ENCODE data around the gene NBEA. TPM values are rescaled to one million over a fixed set of nuclear protein-coding genes. Genes with fewer than 3 reads are reported as not detected.

The NBEA gene
- total RNA-seq, 1 donor from 2014 or later, result 0.18 TPM

DNA sequence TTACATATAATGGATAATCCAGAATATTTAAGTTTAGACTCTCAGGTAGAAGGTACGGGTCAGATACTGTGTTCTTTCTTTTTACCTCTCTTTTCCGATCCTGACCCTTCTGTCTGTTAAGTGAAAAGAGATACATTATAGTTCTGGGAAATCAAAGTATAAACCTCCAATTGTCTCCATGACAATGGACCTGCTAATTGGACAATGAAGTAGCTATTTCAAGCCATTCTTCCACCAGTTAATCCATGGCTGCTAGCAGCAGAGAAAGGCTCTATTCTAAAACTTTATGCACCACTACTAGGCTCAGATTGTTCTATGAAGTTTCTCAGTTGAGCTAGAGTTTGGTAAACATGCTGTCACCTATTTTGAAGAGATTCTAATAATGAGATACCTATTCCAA is 8.3 kb upstream of the NBEA start:
- H3K27me3 Mint-ChIP-seq (ENCODE audit: insufficient read depth), result peaks cover under 1% of the 10 kb centered on the region
- no peaks in the 10 kb centered on the region for H3K9me3 Mint-ChIP-seq
- no peaks in the 10 kb centered on the region for H3K4me1 Mint-ChIP-seq (ENCODE audit: low read depth)
- intact Hi-C loops (cut with micrococcal nuclease), result no loop called here
- no peak overlapping the region for H3K4me3 Mint-ChIP-seq
- H3K36me3 Mint-ChIP-seq (ENCODE audit: low read depth), result no peaks in the 10 kb centered on the region
- DNase-seq (ENCODE audit: low spot score), result no peak
- no peak overlapping the region for H3K27ac Mint-ChIP-seq

- Mint-ChIP-seq H3K27me3 (ENCODE audit: insufficient read depth) (peaks cover 10% of the 10 kb centered on the region), H3K4me3 (no peak overlapping the region)
- intact Hi-C loops (cut with micrococcal nuclease), result no loop called here
These were observed 6.2 kb upstream of the NBEA start for GRCh38 chr13:34935841-34936240.

GRCh38 chr13:34939771-34940170 is 2.3 kb upstream of the NBEA start:
- Mint-ChIP-seq H3K36me3 (ENCODE audit: low read depth) (no peaks in the 10 kb centered on the region), H3K4me1 (ENCODE audit: low read depth) (peaks cover 18% of the 10 kb centered on the region), H3K27me3 (ENCODE audit: insufficient read depth) (peaks cover 41% of the 10 kb centered on the region), H3K27ac (no peak overlapping the region), H3K9me3 (no peaks in the 10 kb centered on the region), H3K4me3 (no peak overlapping the region)
- intact Hi-C loops (cut with micrococcal nuclease), result loop anchor here (5.0 to 10.0 kb wide), 3 partner anchors 535 to 1115 kb away; partner anchors contain the start of gene MAB21L1
- DNase-seq (ENCODE audit: low spot score), result no peak

More at GRCh38 chr13:34935841-34936240, 6.2 kb upstream of the NBEA start:
- Mint-ChIP-seq H3K36me3 (ENCODE audit: low read depth) (no peaks in the 10 kb centered on the region), H3K4me1 (ENCODE audit: low read depth) (no peaks in the 10 kb centered on the region), H3K9me3 (no peaks in the 10 kb centered on the region), H3K27ac (no peak overlapping the region)
- no peak for DNase-seq (ENCODE audit: low spot score)

GRCh38 chr13:34941436-34941834 is 635 bp upstream of the NBEA start:
- H3K36me3 Mint-ChIP-seq (ENCODE audit: low read depth), result no peaks in the 10 kb centered on the region
- H3K27me3 Mint-ChIP-seq (ENCODE audit: insufficient read depth), result peaks cover 49% of the 10 kb centered on the region
- no peaks in the 10 kb centered on the region for H3K9me3 Mint-ChIP-seq
- H3K27ac Mint-ChIP-seq, result no peak overlapping the region
- H3K4me3 Mint-ChIP-seq, result peak overlapping the region; percentile 90
- no peak for DNase-seq (ENCODE audit: low spot score)
- intact Hi-C loops (cut with micrococcal nuclease), result loop anchor here (5.0 to 10.0 kb wide), 3 partner anchors 533 to 1117 kb away; partner anchors contain the start of gene MAB21L1
- H3K4me1 Mint-ChIP-seq (ENCODE audit: low read depth), result peaks cover 18% of the 10 kb centered on the region

DNA sequence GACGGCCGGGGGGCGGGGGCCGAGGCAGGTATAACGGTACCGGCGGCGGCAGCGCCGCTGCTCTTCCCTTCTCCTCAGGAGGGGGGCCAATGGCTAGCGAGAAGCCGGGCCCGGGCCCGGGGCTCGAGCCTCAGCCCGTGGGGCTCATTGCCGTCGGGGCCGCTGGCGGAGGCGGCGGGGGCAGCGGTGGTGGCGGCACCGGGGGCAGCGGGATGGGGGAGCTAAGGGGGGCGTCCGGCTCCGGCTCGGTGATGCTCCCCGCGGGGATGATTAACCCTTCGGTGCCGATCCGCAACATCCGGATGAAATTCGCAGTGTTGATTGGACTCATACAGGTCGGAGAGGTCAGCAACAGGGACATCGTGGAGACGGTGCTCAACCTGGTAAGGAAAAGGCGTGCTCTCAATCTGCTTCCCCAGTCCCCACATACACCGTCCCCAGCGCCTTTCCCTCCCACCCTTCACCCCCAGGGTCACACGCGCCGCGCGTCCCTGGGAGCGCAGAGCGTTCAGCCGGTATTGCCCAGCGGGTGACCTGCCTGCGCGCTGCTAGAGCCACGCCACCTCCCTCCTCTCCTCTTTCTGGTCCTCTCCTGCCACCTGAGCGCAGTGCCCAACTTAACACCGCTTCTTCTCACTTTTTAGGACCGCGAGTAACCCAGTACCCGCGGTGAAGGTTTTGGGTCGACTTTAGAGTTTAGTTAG is 814 bp downstream of the NBEA start:
- no peak for DNase-seq (ENCODE audit: low spot score)
- Mint-ChIP-seq H3K27me3 (ENCODE audit: insufficient read depth) (peaks cover 49% of the 10 kb centered on the region), H3K4me1 (ENCODE audit: low read depth) (peaks cover 18% of the 10 kb centered on the region), H3K4me3 (peak overlapping the region; percentile 83), H3K9me3 (no peaks in the 10 kb centered on the region), H3K27ac (peak overlapping the region; percentile 68), H3K36me3 (ENCODE audit: low read depth) (no peaks in the 10 kb centered on the region)
- intact Hi-C loops (cut with micrococcal nuclease), result loop anchor here (5.0 to 10.0 kb wide), 3 partner anchors 532 to 1118 kb away; partner anchors contain the start of gene MAB21L1

- H3K36me3 Mint-ChIP-seq (ENCODE audit: low read depth), result no peaks in the 10 kb centered on the region
- peak overlapping the region; percentile 68 for H3K27ac Mint-ChIP-seq
These were observed 1.6 kb downstream of the NBEA start for GRCh38 chr13:34943436-34944273.

DNA sequence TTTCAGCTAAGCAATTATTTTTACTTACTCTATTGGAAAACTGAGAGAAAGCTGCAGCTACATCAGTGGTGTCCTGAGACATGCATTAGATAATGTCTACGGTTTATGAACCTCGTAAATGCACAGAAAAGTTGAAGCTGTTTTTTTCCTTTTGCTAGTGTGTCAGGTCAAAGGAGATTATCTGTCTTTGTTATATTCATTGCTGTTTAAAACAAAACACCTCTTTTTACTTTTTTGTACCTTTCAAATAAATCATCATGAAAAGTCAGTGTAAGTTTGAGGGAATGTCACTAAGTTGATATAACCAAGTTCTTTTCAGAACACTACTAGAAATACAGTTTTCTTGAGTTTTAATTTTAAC is 2.2 kb downstream of the NBEA start:
- DNase-seq (ENCODE audit: low spot score), result no peak
- Mint-ChIP-seq H3K27ac (no peak overlapping the region), H3K27me3 (ENCODE audit: insufficient read depth) (peaks cover 46% of the 10 kb centered on the region), H3K36me3 (ENCODE audit: low read depth) (no peaks in the 10 kb centered on the region), H3K9me3 (no peaks in the 10 kb centered on the region), H3K4me3 (no peak overlapping the region), H3K4me1 (ENCODE audit: low read depth) (peaks cover 18% of the 10 kb centered on the region)
- intact Hi-C loops (cut with micrococcal nuclease), result loop anchor here (1.0 to 10.0 kb wide), 4 partner anchors 213 to 1119 kb away; partner anchors contain the start of gene MAB21L1

More at GRCh38 chr13:34943436-34944273, 1.6 kb downstream of the NBEA start:
- DNase-seq (ENCODE audit: low spot score), result no peak
- Mint-ChIP-seq H3K4me3 (peak overlapping the region; percentile 83), H3K27me3 (ENCODE audit: insufficient read depth) (peaks cover 49% of the 10 kb centered on the region), H3K4me1 (ENCODE audit: low read depth) (peaks cover 18% of the 10 kb centered on the region), H3K9me3 (no peaks in the 10 kb centered on the region)
- intact Hi-C loops (cut with micrococcal nuclease), result loop anchor here (1.0 to 10.0 kb wide), 4 partner anchors 214 to 1119 kb away; partner anchors contain the start of gene MAB21L1

- H3K4me1 Mint-ChIP-seq (ENCODE audit: low read depth), result peaks cover 18% of the 10 kb centered on the region
- H3K36me3 Mint-ChIP-seq (ENCODE audit: low read depth), result no peaks in the 10 kb centered on the region
- DNase-seq (ENCODE audit: low spot score), result no peak
- H3K27me3 Mint-ChIP-seq (ENCODE audit: insufficient read depth), result peaks cover 46% of the 10 kb centered on the region
- no peak overlapping the region for H3K4me3 Mint-ChIP-seq
- no peak overlapping the region for H3K27ac Mint-ChIP-seq
- no peaks in the 10 kb centered on the region for H3K9me3 Mint-ChIP-seq
- intact Hi-C loops (cut with micrococcal nuclease), result loop anchor here (1.0 to 10.0 kb wide), 4 partner anchors 213 to 1120 kb away; partner anchors contain the start of gene MAB21L1
These were observed 2.7 kb downstream of the NBEA start for GRCh38 chr13:34944751-34945150.

- Mint-ChIP-seq H3K27me3 (ENCODE audit: insufficient read depth) (no peaks in the 10 kb centered on the region), H3K9me3 (no peaks in the 10 kb centered on the region)
These were observed 9.5 kb downstream of the NBEA start for GRCh38 chr13:34951528-34951927.

GRCh38 chr13:34959489-34959888 is 17.4 kb downstream of the NBEA start:
- H3K9me3 Mint-ChIP-seq, result no peaks in the 10 kb centered on the region
- H3K4me3 Mint-ChIP-seq, result no peak overlapping the region
- no peaks in the 10 kb centered on the region for H3K27me3 Mint-ChIP-seq (ENCODE audit: insufficient read depth)
- no peak overlapping the region for H3K27ac Mint-ChIP-seq
- H3K4me1 Mint-ChIP-seq (ENCODE audit: low read depth), result no peaks in the 10 kb centered on the region
- no peaks in the 10 kb centered on the region for H3K36me3 Mint-ChIP-seq (ENCODE audit: low read depth)
- DNase-seq (ENCODE audit: low spot score), result no peak
- intact Hi-C loops (cut with micrococcal nuclease), result no loop called here

More at GRCh38 chr13:34951528-34951927, 9.5 kb downstream of the NBEA start:
- H3K27ac Mint-ChIP-seq, result no peak overlapping the region
- no peaks in the 10 kb centered on the region for H3K36me3 Mint-ChIP-seq (ENCODE audit: low read depth)
- DNase-seq (ENCODE audit: low spot score), result no peak
- H3K4me3 Mint-ChIP-seq, result no peak overlapping the region
- no peaks in the 10 kb centered on the region for H3K4me1 Mint-ChIP-seq (ENCODE audit: low read depth)
- intact Hi-C loops (cut with micrococcal nuclease), result no loop called here

- Mint-ChIP-seq H3K9me3 (no peaks in the 10 kb centered on the region), H3K4me1 (ENCODE audit: low read depth) (no peaks in the 10 kb centered on the region), H3K4me3 (no peak overlapping the region), H3K27me3 (ENCODE audit: insufficient read depth) (no peaks in the 10 kb centered on the region), H3K36me3 (ENCODE audit: low read depth) (no peaks in the 10 kb centered on the region), H3K27ac (no peak overlapping the region)
- intact Hi-C loops (cut with micrococcal nuclease), result no loop called here
- no peak for DNase-seq (ENCODE audit: low spot score)
These were observed 22.5 kb downstream of the NBEA start for GRCh38 chr13:34964558-34964957.

GRCh38 chr13:34967851-34968562 is 25.9 kb downstream of the NBEA start:
- intact Hi-C loops (cut with micrococcal nuclease), result no loop called here
- H3K27me3 Mint-ChIP-seq (ENCODE audit: insufficient read depth), result peaks cover 2% of the 10 kb centered on the region
- no peak for DNase-seq (ENCODE audit: low spot score)
- H3K27ac Mint-ChIP-seq, result no peak overlapping the region
- H3K4me3 Mint-ChIP-seq, result no peak overlapping the region
- H3K9me3 Mint-ChIP-seq, result peaks cover 18% of the 10 kb centered on the region
- no peaks in the 10 kb centered on the region for H3K36me3 Mint-ChIP-seq (ENCODE audit: low read depth)
- no peaks in the 10 kb centered on the region for H3K4me1 Mint-ChIP-seq (ENCODE audit: low read depth)
